WTC11 (cell line): ENCODE data around the gene STAMBP.

Experiments used
- ATF1 ChIP-seq: sonication (generic); formaldehyde crosslinking; IDR thresholded peaks from 2 replicates; pipeline ENCODE4 v1.8.1; 2023; ENCODE audit warnings: mild to moderate bottlenecking, moderate library complexity, missing genetic modification reagents
- ESRRA ChIP-seq: sonication (generic); formaldehyde crosslinking; IDR thresholded peaks from 2 replicates; pipeline ENCODE4 v1.8.1; 2022; ENCODE audit warnings: mild to moderate bottlenecking, missing genetic modification reagents, borderline replicate concordance
- TEAD4 ChIP-seq: sonication (generic); formaldehyde crosslinking; IDR thresholded peaks from 2 replicates; pipeline ENCODE4 v1.8.0; 2022; ENCODE audit warnings: mild to moderate bottlenecking, missing genetic modification reagents
- ZMAT4 ChIP-seq: fragments of 250-450 bp; sonication (Bioruptor Pico); IDR thresholded peaks from 2 replicates; pipeline ENCODE4 v1.9.0; 2021; ENCODE audit warnings: mild to moderate bottlenecking
- TF ChIP-seq, protein P1 (sequence below): fragments of 200-600 bp; IDR thresholded peaks from 2 replicates; pipeline ENCODE4 v1.8.0; 2022; ENCODE audit warnings: antibody characterized with exemption
- TF ChIP-seq, protein P2 (sequence below): sonication (generic); formaldehyde crosslinking; IDR thresholded peaks from 2 replicates; pipeline ENCODE4 v1.8.1; 2022; ENCODE audit warnings: missing genetic modification reagents, borderline replicate concordance
- TF ChIP-seq, protein P3 (sequence below): sonication (generic); formaldehyde crosslinking; IDR thresholded peaks from 2 replicates; pipeline ENCODE4 v1.8.1; 2023; ENCODE audit warnings: mild to moderate bottlenecking, missing genetic modification reagents, moderate library complexity

DNA sequence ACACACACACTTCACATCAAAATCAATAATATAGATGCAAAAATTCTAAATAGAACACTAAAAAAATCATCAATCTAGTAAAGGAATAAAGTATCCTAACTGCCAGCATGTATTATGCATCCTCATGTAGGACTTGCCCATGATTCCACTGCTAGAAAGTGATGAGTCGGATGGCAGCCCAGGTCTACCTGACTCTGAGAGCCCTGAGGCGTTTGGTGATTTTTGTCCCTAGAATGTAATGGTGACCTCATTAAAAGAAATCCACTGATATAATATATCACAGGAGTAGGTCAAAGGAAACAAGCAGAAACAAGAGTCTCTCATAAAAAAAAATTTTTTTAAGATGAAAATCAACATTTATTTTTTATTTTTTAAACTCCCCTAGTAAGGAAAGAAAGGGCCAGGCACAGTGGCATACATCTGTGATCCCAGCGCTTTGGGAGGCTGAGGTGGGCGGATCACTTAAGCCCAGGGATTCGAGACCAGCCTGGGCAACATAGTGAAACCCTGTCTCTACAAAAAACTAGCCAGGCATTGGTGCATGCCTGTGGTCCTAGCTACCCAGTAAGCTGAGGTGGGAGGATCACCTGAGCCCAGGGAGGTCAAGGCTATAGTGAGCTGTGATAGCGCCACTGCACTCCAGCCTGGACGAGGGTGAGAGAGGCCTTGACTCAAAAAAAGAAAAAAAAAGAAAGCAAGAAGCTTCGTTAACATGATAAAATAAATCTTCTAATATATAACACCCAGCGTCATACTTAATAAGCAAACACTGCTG is 39.6 kb downstream of the STAMBP start:
- TF ChIP-seq ZMAT4 (CRISPR knock-in tag) (no peak), TEAD4 (CRISPR knock-in tag) (no peak), ATF1 (no peak), ESRRA (CRISPR knock-in tag) (no peak)
- TF ChIP-seq, protein P1, sequence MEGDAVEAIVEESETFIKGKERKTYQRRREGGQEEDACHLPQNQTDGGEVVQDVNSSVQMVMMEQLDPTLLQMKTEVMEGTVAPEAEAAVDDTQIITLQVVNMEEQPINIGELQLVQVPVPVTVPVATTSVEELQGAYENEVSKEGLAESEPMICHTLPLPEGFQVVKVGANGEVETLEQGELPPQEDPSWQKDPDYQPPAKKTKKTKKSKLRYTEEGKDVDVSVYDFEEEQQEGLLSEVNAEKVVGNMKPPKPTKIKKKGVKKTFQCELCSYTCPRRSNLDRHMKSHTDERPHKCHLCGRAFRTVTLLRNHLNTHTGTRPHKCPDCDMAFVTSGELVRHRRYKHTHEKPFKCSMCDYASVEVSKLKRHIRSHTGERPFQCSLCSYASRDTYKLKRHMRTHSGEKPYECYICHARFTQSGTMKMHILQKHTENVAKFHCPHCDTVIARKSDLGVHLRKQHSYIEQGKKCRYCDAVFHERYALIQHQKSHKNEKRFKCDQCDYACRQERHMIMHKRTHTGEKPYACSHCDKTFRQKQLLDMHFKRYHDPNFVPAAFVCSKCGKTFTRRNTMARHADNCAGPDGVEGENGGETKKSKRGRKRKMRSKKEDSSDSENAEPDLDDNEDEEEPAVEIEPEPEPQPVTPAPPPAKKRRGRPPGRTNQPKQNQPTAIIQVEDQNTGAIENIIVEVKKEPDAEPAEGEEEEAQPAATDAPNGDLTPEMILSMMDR = no peak
- TF ChIP-seq, protein P2, sequence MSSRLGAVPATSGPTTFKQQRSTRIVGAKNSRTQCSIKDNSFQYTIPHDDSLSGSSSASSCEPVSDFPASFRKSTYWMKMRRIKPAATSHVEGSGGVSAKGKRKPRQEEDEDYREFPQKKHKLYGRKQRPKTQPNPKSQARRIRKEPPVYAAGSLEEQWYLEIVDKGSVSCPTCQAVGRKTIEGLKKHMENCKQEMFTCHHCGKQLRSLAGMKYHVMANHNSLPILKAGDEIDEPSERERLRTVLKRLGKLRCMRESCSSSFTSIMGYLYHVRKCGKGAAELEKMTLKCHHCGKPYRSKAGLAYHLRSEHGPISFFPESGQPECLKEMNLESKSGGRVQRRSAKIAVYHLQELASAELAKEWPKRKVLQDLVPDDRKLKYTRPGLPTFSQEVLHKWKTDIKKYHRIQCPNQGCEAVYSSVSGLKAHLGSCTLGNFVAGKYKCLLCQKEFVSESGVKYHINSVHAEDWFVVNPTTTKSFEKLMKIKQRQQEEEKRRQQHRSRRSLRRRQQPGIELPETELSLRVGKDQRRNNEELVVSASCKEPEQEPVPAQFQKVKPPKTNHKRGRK (CRISPR knock-in tag) = no peak
- TF ChIP-seq, protein P3, sequence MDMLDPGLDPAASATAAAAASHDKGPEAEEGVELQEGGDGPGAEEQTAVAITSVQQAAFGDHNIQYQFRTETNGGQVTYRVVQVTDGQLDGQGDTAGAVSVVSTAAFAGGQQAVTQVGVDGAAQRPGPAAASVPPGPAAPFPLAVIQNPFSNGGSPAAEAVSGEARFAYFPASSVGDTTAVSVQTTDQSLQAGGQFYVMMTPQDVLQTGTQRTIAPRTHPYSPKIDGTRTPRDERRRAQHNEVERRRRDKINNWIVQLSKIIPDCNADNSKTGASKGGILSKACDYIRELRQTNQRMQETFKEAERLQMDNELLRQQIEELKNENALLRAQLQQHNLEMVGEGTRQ (CRISPR knock-in tag) = no peak
